Neural progenitor cell (in vitro differentiated cells): Measurements from ENCODE around the gene PCNT. TPM values are rescaled to one million over a fixed set of nuclear protein-coding genes. Genes with fewer than 3 reads are reported as not detected.

Experiments
- DNase-seq: peaks from one replicate; pipeline ENCODE4 v3.0.0-alpha.2; 2016; ENCODE audit warnings: low spot score
- H2AFZ ChIP-seq: fragments of 200-600 bp; sonication (generic); replicated peaks from 2 replicates; pipeline ENCODE4 v1.6.1; 2016; ENCODE audit warnings: antibody characterized with exemption
- H3F3A ChIP-seq: fragments of 200-600 bp; sonication (generic); 2 replicates; pipeline ENCODE4 v1.6.1; 2016; ENCODE audit warnings: antibody characterized with exemption, low read depth
- H3K27ac ChIP-seq: fragments of 200-600 bp; sonication (generic); 2 replicates; pipeline ENCODE4 v1.5.1; 2016; ENCODE audit warnings: mild to moderate bottlenecking
- H3K27me3 ChIP-seq: fragments of 200-600 bp; sonication (generic); 2 replicates; pipeline ENCODE4 v1.6.1; 2016; ENCODE audit warnings: mild to moderate bottlenecking, moderate library complexity
- H3K36me3 ChIP-seq: fragments of 200-600 bp; sonication (generic); 2 replicates; pipeline ENCODE4 v1.5.1; 2016
- H3K4me1 ChIP-seq: fragments of 200-600 bp; sonication (generic); 2 replicates; pipeline ENCODE4 v1.6.1; 2016; ENCODE audit warnings: mixed run types
- H3K4me2 ChIP-seq: fragments of 200-600 bp; sonication (generic); 2 replicates; pipeline ENCODE4 v1.6.1; 2016
- H3K4me3 ChIP-seq: fragments of 200-600 bp; sonication (generic); 2 replicates; pipeline ENCODE4 v1.5.1; 2016
- H3K79me2 ChIP-seq: fragments of 200-600 bp; sonication (generic); 2 replicates; pipeline ENCODE4 v1.6.1; 2016; ENCODE audit warnings: low read depth
- H3K9ac ChIP-seq: fragments of 200-600 bp; sonication (generic); 2 replicates; pipeline ENCODE4 v1.6.1; 2016
- H3K9me3 ChIP-seq: fragments of 200-600 bp; sonication (generic); 2 replicates; pipeline ENCODE4 v1.5.1; 2016; ENCODE audit warnings: low read depth
- H4K20me1 ChIP-seq: fragments of 200-600 bp; sonication (generic); 2 replicates; pipeline ENCODE4 v1.6.1; 2016; ENCODE audit warnings: low read depth
- H3K27ac Mint-ChIP-seq: 3 replicates; pipeline ENCODE4 v1.8.0; 2021; ENCODE audit warnings: mixed read lengths
- H3K27me3 Mint-ChIP-seq: 2 replicates; pipeline ENCODE4 v1.8.0; 2022; ENCODE audit warnings: low read depth, mild to moderate bottlenecking, inconsistent platforms, moderate library complexity, mixed read lengths; ENCODE audit not compliant: insufficient read depth
- H3K36me3 Mint-ChIP-seq: 3 replicates; pipeline ENCODE4 v1.8.0; 2021; ENCODE audit warnings: mixed read lengths
- H3K4me1 Mint-ChIP-seq: 3 replicates; pipeline ENCODE4 v1.8.0; 2021; ENCODE audit warnings: mixed read lengths
- H3K4me3 Mint-ChIP-seq: 3 replicates; pipeline ENCODE4 v1.8.0; 2021; ENCODE audit warnings: mild to moderate bottlenecking, moderate library complexity, mixed read lengths
- H3K9me3 Mint-ChIP-seq: 3 replicates; pipeline ENCODE4 v1.8.0; 2020; ENCODE audit warnings: mixed read lengths
- EZH2 ChIP-seq: fragments of 200-600 bp; sonication (generic); IDR thresholded peaks from 2 replicates; pipeline ENCODE4 v1.6.1; 2017; ENCODE audit warnings: antibody characterized with exemption, mild to moderate bottlenecking, moderate library complexity
- EZH2phosphoT487 ChIP-seq: fragments of 200-600 bp; sonication (generic); IDR thresholded peaks from 2 replicates; pipeline ENCODE4 v1.6.1; 2017; ENCODE audit warnings: antibody characterized with exemption
- total RNA-seq: library from RNA; depleted of rRNA; stranded (reverse); fragments of >200 nt; gene quantifications from 2 replicates; pipeline ENCODE4 v1.2.3, GENCODE V29; 2015; ENCODE audit warnings: low replicate concordance
- TF ChIP-seq, protein P1 (sequence below): fragments of 200-600 bp; sonication (generic); IDR thresholded peaks from 2 replicates; pipeline ENCODE4 v1.5.1; 2017; ENCODE audit warnings: antibody characterized with exemption, mild to moderate bottlenecking

PCNT gene
- total RNA-seq, 1 donor from 2014 or later, result 42.0 TPM

DNA sequence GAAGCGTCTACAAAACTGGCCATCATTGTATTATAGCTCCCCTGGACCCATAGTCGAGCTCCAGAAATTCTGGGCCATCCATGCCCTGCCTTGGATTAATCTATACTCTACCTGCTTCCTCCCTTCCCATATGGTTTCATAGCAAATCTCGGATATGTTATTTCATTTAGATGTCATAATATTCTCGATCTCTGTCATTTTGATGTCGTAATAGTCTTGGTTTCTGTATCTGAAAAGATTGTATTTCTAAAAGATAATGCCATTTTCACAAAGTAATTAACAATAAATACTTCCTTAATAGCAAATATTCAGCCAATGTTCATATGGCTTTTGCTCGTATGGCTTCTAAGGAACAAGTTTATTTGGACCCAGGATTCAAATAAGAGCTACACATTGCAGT lies 169.9 kb downstream of the PCNT start:
- Mint-ChIP-seq H3K36me3 (peaks cover 38% of the 10 kb centered on the region), H3K4me3 (no peak overlapping the region), H3K4me1 (no peaks in the 10 kb centered on the region), H3K27me3 (no peaks in the 10 kb centered on the region), H3K27ac (no peak overlapping the region), H3K9me3 (peaks cover 3% of the 10 kb centered on the region)
- Histone ChIP-seq H3K79me2 (no peaks in the 10 kb centered on the region), H3K27me3 (no peaks in the 10 kb centered on the region), H3K36me3 (peaks cover 6% of the 10 kb centered on the region), H4K20me1 (peaks cover 10% of the 10 kb centered on the region), H3K4me1 (no peaks in the 10 kb centered on the region), H3K9me3 (no peaks in the 10 kb centered on the region), H3K4me3 (no peak overlapping the region), H2AFZ (no peak overlapping the region), H3K27ac (no peak overlapping the region), H3K4me2 (no peak overlapping the region), H3K9ac (no peak overlapping the region), H3F3A (no peaks in the 10 kb centered on the region)
- no peak for TF ChIP-seq EZH2phosphoT487
- no peak for TF ChIP-seq EZH2
- TF ChIP-seq, protein P1, sequence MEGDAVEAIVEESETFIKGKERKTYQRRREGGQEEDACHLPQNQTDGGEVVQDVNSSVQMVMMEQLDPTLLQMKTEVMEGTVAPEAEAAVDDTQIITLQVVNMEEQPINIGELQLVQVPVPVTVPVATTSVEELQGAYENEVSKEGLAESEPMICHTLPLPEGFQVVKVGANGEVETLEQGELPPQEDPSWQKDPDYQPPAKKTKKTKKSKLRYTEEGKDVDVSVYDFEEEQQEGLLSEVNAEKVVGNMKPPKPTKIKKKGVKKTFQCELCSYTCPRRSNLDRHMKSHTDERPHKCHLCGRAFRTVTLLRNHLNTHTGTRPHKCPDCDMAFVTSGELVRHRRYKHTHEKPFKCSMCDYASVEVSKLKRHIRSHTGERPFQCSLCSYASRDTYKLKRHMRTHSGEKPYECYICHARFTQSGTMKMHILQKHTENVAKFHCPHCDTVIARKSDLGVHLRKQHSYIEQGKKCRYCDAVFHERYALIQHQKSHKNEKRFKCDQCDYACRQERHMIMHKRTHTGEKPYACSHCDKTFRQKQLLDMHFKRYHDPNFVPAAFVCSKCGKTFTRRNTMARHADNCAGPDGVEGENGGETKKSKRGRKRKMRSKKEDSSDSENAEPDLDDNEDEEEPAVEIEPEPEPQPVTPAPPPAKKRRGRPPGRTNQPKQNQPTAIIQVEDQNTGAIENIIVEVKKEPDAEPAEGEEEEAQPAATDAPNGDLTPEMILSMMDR, result no peak
- DNase-seq, result no peak

Other genes starting within 250 kb of the PCNT start
- gene COL6A2, start 226.0 kb upstream of the PCNT start, total RNA-seq, result 5.2 and 22.8 TPM in 2 replicates
- gene FTCD, start 168.6 kb upstream of the PCNT start, total RNA-seq, result 0.96 TPM in 1 of 2 replicates, not detected in the other
- gene SPATC1L, start 139.7 kb upstream of the PCNT start, total RNA-seq, result 5.1 and 20.2 TPM in 2 replicates
- 26.7 and 90.5 TPM in 2 replicates for gene LSS, start 95.4 kb upstream of the PCNT start, total RNA-seq
- gene MCM3AP, start 38.5 kb upstream of the PCNT start, total RNA-seq, result 72.4 and 101 TPM in 2 replicates
- gene YBEY, start 37.8 kb upstream of the PCNT start, total RNA-seq, result 42.2 and 47.3 TPM in 2 replicates
- gene C21orf58, start 286 bp upstream of the PCNT start, total RNA-seq, result 26.2 and 49.2 TPM in 2 replicates
- 50.7 and 54.1 TPM in 2 replicates for gene DIP2A, start 134.7 kb downstream of the PCNT start, total RNA-seq